ENCODE measurements around the gene BOD1.

BOD1 gene

DNA sequence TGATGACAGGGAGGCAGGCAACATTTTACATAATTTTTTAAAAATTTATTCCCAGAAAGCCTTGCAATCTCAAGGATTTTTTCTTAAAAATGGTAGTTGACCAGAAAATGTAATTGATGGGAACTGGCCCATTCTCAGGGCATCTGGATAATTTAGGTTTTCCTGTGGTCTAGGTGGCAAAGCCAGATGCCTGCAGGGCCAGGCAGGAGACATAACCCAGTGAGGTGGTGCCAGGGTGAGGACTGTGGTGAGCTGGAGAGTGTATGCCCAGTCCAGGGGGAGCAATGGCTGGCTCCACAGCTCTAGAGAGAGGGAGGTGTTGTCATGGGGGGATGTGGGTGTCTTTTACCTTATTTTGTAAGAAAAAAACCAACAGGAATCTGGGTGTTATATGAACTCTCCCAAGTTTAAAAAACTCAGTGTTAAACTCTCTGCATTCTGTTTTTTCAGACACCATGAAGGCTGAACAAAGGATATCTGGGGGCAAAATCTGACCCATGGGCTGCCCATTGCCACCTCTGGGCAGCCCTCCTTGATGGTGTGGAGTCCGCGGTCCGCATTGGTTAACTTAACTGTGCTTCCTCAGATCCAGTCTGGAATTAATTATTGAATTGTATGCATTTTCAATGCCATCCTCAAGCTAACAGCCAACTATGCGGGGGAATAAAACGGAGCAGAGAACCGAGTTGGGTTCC lies 43.9 kb downstream of the BOD1 start:
- Histone ChIP-seq H3K27ac (ENCODE audit: low read length) (no peak overlapping the region), H3K36me3 (ENCODE audit: control insufficient read depth in 1 of 2, insufficient read depth in 2 of 2, low read length in 2 of 2) (no peaks in the 10 kb centered on the region), H3K4me3 (ENCODE audit: low read depth in 1 of 2, low read length in 2 of 2) (peak overlapping the region; percentile 37 to 39), H3K4me1 (ENCODE audit: control insufficient read depth in 1 of 2, insufficient read depth in 2 of 2, low read length in 2 of 2) (peaks cover 0 to 9% of the 10 kb centered on the region in 2 donors), H3K27me3 (ENCODE audit: low read depth, low read length) (no peaks in the 10 kb centered on the region), H3K9me3 (ENCODE audit: control insufficient read depth in 1 of 2, low read length in 2 of 2) (peaks cover 3 to 6% of the 10 kb centered on the region in 2 donors)

DNA sequence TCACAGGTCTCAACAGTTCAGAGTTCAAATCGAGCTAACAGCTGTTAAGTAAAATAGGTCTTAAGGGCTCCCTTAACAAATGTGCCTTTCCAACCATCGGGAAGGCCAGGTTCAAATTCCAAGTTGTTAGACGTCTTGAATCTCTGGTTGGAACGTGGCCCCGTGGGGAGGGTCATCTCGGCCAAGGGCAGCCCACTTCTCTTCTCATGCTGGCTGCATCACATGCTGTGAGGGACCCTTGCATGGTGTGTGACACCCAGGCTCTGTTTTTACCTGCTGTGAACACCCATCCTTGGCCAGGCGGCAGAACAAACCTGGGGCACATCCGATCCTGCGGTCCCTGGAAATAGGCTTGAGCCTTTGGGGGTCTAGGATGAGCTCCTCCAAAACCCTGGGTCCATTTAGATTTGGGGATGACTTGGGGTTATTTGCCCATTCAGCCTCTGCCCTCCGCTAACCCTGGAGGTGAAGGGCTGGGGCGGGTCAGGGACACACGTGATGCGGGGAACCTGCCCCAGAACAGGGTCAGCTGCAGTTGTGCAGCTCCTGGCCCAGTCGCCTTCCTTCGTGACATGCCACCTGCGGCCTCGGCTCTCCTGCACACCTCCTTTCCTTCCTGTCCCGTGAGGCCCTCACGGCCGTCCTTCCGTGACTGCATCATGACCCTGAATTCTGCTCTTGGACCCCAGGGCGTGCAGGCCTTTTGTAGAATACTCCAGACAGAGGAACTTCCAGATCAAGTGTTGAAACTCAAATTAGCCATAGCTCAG lies 45.9 kb downstream of the BOD1 start:
- Histone ChIP-seq H3K9me3 (ENCODE audit: control insufficient read depth in 1 of 2, low read length in 2 of 2) (peaks cover 3 to 6% of the 10 kb centered on the region in 2 donors), H3K27ac (ENCODE audit: low read length) (no peak overlapping the region), H3K36me3 (ENCODE audit: control insufficient read depth in 1 of 2, insufficient read depth in 2 of 2, low read length in 2 of 2) (no peaks in the 10 kb centered on the region), H3K4me3 (ENCODE audit: low read depth in 1 of 2, low read length in 2 of 2) (no peak overlapping the region), H3K4me1 (ENCODE audit: control insufficient read depth in 1 of 2, insufficient read depth in 2 of 2, low read length in 2 of 2) (peaks cover 0 to 9% of the 10 kb centered on the region in 2 donors), H3K27me3 (ENCODE audit: low read depth, low read length) (no peaks in the 10 kb centered on the region)

DNA sequence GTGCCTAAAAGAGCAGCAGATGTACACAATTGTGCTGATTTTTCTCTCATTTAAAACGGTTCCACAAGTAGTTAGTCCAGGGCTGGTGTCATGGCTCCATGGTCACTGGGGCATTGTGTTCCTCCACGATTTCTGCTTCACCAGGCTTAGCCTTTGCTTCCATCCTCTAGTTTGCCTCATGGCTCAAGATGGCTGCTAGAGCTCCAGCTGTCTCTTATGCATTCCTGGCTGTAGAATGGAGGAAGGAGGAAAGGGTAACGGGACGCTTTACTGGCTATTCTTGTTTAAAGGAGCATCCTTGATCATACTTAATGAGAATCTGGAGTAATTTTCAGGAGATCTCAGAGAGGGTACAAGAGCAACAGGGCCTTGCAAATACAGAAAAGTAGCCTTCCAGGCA lies 47.7 kb downstream of the BOD1 start:
- H3K27me3 ChIP-seq (ENCODE audit: low read depth, low read length), result no peaks in the 10 kb centered on the region
- no peaks in the 10 kb centered on the region for H3K36me3 ChIP-seq (ENCODE audit: control insufficient read depth in 1 of 2, insufficient read depth in 2 of 2, low read length in 2 of 2)
- no peak overlapping the region for H3K27ac ChIP-seq (ENCODE audit: low read length)
- H3K4me3 ChIP-seq (ENCODE audit: low read depth in 1 of 2, low read length in 2 of 2), result no peak overlapping the region
- H3K9me3 ChIP-seq (ENCODE audit: control insufficient read depth in 1 of 2, low read length in 2 of 2), result peaks cover 3 to 6% of the 10 kb centered on the region in 2 donors
- peaks cover 0 to 9% of the 10 kb centered on the region in 2 donors for H3K4me1 ChIP-seq (ENCODE audit: control insufficient read depth in 1 of 2, insufficient read depth in 2 of 2, low read length in 2 of 2)

DNA sequence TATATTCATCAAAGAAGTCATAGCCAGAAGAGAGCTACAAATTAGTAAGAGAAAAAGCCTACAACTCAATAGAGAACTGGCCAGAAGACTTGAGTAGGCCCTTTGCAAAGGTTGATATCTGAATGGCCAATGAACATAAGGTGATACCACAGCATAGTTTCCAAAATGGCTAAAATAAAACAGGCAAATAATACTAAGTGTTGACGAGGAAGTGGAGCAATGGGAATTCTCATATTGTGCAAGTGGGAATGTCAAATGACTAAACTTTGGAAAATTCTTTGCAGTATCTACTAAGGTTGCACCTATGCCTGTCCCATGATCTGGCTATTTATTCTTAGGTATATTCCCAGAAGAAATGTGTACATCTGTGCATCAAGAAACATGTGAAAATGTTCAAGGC lies 48.3 kb downstream of the BOD1 start:
- H3K9me3 ChIP-seq (ENCODE audit: control insufficient read depth in 1 of 2, low read length in 2 of 2), result peaks cover 3 to 6% of the 10 kb centered on the region in 2 donors
- no peak overlapping the region for H3K27ac ChIP-seq (ENCODE audit: low read length)
- no peaks in the 10 kb centered on the region for H3K27me3 ChIP-seq (ENCODE audit: low read depth, low read length)
- H3K4me3 ChIP-seq (ENCODE audit: low read depth in 1 of 2, low read length in 2 of 2), result no peak overlapping the region
- H3K4me1 ChIP-seq (ENCODE audit: control insufficient read depth in 1 of 2, insufficient read depth in 2 of 2, low read length in 2 of 2), result peaks cover 0 to 9% of the 10 kb centered on the region in 2 donors
- no peaks in the 10 kb centered on the region for H3K36me3 ChIP-seq (ENCODE audit: control insufficient read depth in 1 of 2, insufficient read depth in 2 of 2, low read length in 2 of 2)

DNA sequence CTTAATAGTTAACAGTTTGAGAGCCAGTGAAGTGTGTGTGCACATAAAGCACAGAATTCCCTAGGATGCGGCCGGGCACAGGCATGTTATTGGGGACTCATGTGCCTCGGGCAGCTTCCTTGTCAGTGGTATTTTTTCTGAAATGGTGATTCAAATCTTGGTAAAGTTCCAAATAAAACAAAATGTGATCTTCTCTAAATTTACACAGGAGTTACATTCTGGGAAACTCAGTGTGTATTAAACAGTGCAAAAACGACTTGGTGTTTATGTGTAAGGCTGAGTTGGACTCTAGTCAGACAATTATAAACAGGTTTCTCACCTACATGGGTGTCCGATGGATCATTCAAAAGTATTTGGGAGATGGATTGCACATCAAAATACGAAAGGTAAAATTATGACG lies 48.9 kb downstream of the BOD1 start:
- Histone ChIP-seq H3K27me3 (ENCODE audit: low read depth, low read length) (no peaks in the 10 kb centered on the region), H3K27ac (ENCODE audit: low read length) (no peak overlapping the region), H3K36me3 (ENCODE audit: control insufficient read depth in 1 of 2, insufficient read depth in 2 of 2, low read length in 2 of 2) (no peaks in the 10 kb centered on the region), H3K9me3 (ENCODE audit: control insufficient read depth in 1 of 2, low read length in 2 of 2) (peaks cover 3 to 6% of the 10 kb centered on the region in 2 donors), H3K4me1 (ENCODE audit: control insufficient read depth in 1 of 2, insufficient read depth in 2 of 2, low read length in 2 of 2) (peaks cover 0 to 4% of the 10 kb centered on the region in 2 donors), H3K4me3 (ENCODE audit: low read depth in 1 of 2, low read length in 2 of 2) (no peak overlapping the region)

DNA sequence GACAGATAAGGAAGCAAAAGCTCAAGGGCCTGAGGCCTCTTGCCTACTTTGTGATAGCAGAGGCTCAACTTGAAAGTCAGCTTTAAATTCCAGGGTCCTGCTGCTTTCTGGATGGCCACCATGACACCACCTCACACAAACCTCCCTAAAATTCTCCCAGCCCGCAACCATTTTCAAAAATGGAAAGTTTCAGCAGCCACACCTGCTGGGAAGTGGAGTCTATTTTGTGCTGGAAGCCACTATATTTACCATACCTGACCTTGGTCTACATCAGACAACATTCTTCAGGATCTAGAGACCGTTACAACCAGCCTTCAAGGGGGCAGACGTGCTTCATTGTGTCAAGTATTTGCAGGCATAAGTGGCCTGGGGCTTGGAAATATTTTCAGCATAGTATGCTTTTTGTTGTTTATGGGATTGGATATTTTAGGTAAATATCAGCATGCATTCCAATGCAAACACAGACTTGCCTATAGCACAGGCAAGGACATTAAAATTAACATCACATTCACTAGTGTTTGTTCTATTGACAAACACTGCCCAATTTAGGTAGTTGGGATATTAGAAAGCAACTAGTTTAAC lies 50.9 kb downstream of the BOD1 start:
- peaks cover 3 to 6% of the 10 kb centered on the region in 2 donors for H3K9me3 ChIP-seq (ENCODE audit: control insufficient read depth in 1 of 2, low read length in 2 of 2)
- no peaks in the 10 kb centered on the region for H3K4me1 ChIP-seq (ENCODE audit: control insufficient read depth in 1 of 2, insufficient read depth in 2 of 2, low read length in 2 of 2)
- H3K4me3 ChIP-seq (ENCODE audit: low read depth in 1 of 2, low read length in 2 of 2), result no peak overlapping the region
- no peak overlapping the region for H3K27ac ChIP-seq (ENCODE audit: low read length)
- H3K36me3 ChIP-seq (ENCODE audit: control insufficient read depth in 1 of 2, insufficient read depth in 2 of 2, low read length in 2 of 2), result no peaks in the 10 kb centered on the region
- H3K27me3 ChIP-seq (ENCODE audit: low read depth, low read length), result no peaks in the 10 kb centered on the region

DNA sequence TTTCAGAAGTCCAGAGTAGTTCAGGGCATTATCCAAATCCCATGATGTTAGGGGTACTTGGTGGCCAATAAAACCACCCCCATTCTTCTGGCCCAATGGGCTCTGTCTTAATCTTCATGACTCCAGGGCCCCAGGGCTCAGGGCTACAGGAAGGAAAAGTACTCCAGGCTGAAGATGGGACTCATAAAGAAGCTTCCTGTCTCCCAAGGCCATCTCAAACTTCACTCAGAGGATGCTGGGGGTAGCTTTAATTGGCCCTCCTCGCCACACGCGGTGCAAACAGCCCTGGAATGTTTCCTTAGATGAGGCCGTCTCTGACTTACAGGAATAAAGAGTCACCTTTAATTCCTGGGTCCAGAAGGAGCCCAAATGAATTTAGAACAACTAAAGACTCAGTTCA lies 52.3 kb downstream of the BOD1 start:
- Histone ChIP-seq H3K36me3 (ENCODE audit: control insufficient read depth in 1 of 2, insufficient read depth in 2 of 2, low read length in 2 of 2) (no peaks in the 10 kb centered on the region), H3K27me3 (ENCODE audit: low read depth, low read length) (no peaks in the 10 kb centered on the region), H3K27ac (ENCODE audit: low read length) (no peak overlapping the region), H3K4me3 (ENCODE audit: low read depth in 1 of 2, low read length in 2 of 2) (no peak overlapping the region), H3K4me1 (ENCODE audit: control insufficient read depth in 1 of 2, insufficient read depth in 2 of 2, low read length in 2 of 2) (no peaks in the 10 kb centered on the region), H3K9me3 (ENCODE audit: control insufficient read depth in 1 of 2, low read length in 2 of 2) (peaks cover 3 to 10% of the 10 kb centered on the region in 2 donors)

DNA sequence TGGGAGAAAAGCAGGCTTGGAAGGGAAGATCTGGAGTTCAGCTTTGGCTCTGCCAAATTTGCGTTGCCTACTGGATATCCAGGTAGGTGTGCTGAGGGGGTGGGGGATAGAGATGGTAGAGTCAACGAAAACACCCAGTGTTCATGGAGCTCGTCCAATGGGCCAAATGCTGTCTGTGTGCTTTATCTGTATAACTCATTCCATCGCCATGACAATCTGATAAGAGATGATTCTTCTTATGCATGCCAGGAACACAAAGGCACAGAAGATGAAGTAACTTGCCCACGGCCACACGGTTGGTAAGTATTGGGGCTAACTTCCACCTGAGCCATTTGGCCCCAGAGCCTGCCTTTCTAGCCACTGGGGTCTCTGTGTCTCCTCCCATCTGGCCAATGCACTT lies 53.2 kb downstream of the BOD1 start:
- no peaks in the 10 kb centered on the region for H3K27me3 ChIP-seq (ENCODE audit: low read depth, low read length)

DNA sequence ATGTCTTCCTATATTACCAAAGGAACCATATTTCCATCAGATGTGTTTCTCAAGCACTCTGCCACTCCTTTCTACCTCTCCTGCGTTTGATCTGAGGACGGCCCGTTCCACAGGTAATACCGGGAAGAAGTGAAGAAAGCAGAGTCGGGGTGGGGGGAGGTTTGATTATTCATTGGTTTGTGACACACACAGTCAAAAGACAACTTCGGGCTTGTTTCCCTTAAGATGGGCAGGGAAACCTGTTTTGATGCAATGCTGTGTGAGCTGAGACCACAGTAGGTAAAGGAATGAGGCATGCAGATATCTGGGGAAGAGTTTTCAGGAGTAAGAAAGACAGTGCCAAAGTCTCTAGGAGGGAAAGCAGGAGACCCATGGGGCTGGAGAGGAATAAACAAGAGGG lies 54.0 kb downstream of the BOD1 start:
- Histone ChIP-seq H3K9me3 (ENCODE audit: control insufficient read depth in 1 of 2, low read length in 2 of 2) (peaks cover 0 to 4% of the 10 kb centered on the region in 2 donors), H3K27me3 (ENCODE audit: low read depth, low read length) (no peaks in the 10 kb centered on the region), H3K36me3 (ENCODE audit: control insufficient read depth in 1 of 2, insufficient read depth in 2 of 2, low read length in 2 of 2) (no peaks in the 10 kb centered on the region), H3K27ac (ENCODE audit: low read length) (no peak overlapping the region), H3K4me1 (ENCODE audit: control insufficient read depth in 1 of 2, insufficient read depth in 2 of 2, low read length in 2 of 2) (peaks cover 0 to 2% of the 10 kb centered on the region in 2 donors), H3K4me3 (ENCODE audit: low read depth in 1 of 2, low read length in 2 of 2) (no peak overlapping the region)

More for the DNA sequence above, 53.2 kb downstream of the BOD1 start:
- Histone ChIP-seq H3K36me3 (ENCODE audit: control insufficient read depth in 1 of 2, insufficient read depth in 2 of 2, low read length in 2 of 2) (no peaks in the 10 kb centered on the region), H3K4me3 (ENCODE audit: low read depth in 1 of 2, low read length in 2 of 2) (no peak overlapping the region), H3K4me1 (ENCODE audit: control insufficient read depth in 1 of 2, insufficient read depth in 2 of 2, low read length in 2 of 2) (no peaks in the 10 kb centered on the region), H3K27ac (ENCODE audit: low read length) (no peak overlapping the region), H3K9me3 (ENCODE audit: control insufficient read depth in 1 of 2, low read length in 2 of 2) (peaks cover 0 to 4% of the 10 kb centered on the region in 2 donors)

Data from muscle layer of duodenum (tissue), 2 donors.